ENCODE results near the gene TNFRSF8. TPM values are rescaled to one million over a fixed set of nuclear protein-coding genes. Genes with fewer than 3 reads are reported as not detected.

Gene TNFRSF8
- total and polyA plus RNA-seq, 9 donors, result 0.17 to 10.9 (median 0.45) TPM

GRCh38 chr1:12138196-12139168, 75.4 kb downstream of the TNFRSF8 start:
- intact Hi-C loops (cut with DNase I), result no loop called here
- Histone ChIP-seq H3K27me3 (no peaks in the 10 kb centered on the region), H3K27ac (no peak overlapping the region), H3K9me3 (no peaks in the 10 kb centered on the region), H3K36me3 (no peaks in the 10 kb centered on the region), H3K4me3 (no peak overlapping the region), H3K4me1 (ENCODE audit: insufficient read depth) (peaks cover 9% of the 10 kb centered on the region)
- 70 to 75% (median 75%) methylated on average over 31 of the region's 31 CpGs for WGBS, 3 donors
- no peak for DNase-seq
- TF ChIP-seq POLR2A (IDR thresholded peaks at IDR 0.05) (no peak), EP300 (IDR thresholded peaks at IDR 0.05) (no peak)
- TF ChIP-seq, protein P1, sequence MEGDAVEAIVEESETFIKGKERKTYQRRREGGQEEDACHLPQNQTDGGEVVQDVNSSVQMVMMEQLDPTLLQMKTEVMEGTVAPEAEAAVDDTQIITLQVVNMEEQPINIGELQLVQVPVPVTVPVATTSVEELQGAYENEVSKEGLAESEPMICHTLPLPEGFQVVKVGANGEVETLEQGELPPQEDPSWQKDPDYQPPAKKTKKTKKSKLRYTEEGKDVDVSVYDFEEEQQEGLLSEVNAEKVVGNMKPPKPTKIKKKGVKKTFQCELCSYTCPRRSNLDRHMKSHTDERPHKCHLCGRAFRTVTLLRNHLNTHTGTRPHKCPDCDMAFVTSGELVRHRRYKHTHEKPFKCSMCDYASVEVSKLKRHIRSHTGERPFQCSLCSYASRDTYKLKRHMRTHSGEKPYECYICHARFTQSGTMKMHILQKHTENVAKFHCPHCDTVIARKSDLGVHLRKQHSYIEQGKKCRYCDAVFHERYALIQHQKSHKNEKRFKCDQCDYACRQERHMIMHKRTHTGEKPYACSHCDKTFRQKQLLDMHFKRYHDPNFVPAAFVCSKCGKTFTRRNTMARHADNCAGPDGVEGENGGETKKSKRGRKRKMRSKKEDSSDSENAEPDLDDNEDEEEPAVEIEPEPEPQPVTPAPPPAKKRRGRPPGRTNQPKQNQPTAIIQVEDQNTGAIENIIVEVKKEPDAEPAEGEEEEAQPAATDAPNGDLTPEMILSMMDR (IDR thresholded peaks at IDR 0.05), result no peak

GRCh38 chr1:12140016-12140415, 76.9 kb downstream of the TNFRSF8 start:
- TF ChIP-seq, protein P1 (IDR thresholded peaks at IDR 0.05), result no peak
- TF ChIP-seq POLR2A (IDR thresholded peaks at IDR 0.05) (no peak), EP300 (IDR thresholded peaks at IDR 0.05) (no peak)
- no peaks in the 10 kb centered on the region for H3K9me3 ChIP-seq
- H3K4me1 ChIP-seq (ENCODE audit: insufficient read depth), result peaks cover 14% of the 10 kb centered on the region
- H3K27me3 ChIP-seq, result no peaks in the 10 kb centered on the region
- WGBS, 3 donors, result 90 to 96% (median 95%) methylated on average over 4 of the region's 4 CpGs
- no peak for DNase-seq
- H3K27ac ChIP-seq, result no peak overlapping the region
- intact Hi-C loops (cut with DNase I), result no loop called here
- no peaks in the 10 kb centered on the region for H3K36me3 ChIP-seq
- no peak overlapping the region for H3K4me3 ChIP-seq

DNA sequence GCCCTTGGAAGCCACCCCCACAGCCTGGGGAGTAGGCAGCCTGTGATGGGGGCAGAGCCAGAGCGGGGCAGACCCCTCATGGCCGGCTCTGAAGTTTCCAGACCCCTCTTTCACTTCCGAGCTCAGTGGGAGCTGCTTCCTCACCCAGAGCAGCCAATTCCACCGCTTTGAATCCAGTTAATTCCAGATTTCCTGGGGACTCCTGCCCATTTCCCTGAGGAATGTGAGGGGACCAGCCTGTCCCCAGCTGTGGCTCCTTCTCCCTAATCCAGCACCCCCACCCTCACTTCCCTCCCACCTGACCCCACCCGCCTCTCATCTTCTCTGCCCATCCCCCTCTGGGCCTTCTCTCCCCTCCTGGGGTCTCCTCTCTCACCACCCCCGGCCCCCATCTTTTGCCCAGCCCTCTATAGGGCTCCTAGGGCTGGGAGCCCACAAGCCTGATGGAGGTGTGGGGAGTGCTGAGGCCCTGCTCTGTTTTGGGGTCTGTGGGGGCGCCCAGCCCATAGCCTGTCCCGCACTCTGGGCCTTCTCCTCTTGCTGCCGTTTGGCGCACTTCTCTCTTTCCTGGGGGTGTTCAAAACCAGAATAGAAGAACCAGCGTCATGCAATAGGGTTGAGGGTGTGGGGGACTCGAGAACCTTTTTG, 77.5 kb downstream of the TNFRSF8 start:
- Histone ChIP-seq H3K27me3 (no peaks in the 10 kb centered on the region), H3K9me3 (no peaks in the 10 kb centered on the region), H3K4me3 (no peak overlapping the region), H3K36me3 (no peaks in the 10 kb centered on the region), H3K4me1 (ENCODE audit: insufficient read depth) (peaks cover 14% of the 10 kb centered on the region), H3K27ac (no peak overlapping the region)
- WGBS, 3 donors, result 85 to 93% (median 91%) methylated on average over 12 of the region's 12 CpGs
- intact Hi-C loops (cut with DNase I), result no loop called here
- DNase-seq, result no peak
- TF ChIP-seq POLR2A (IDR thresholded peaks at IDR 0.05) (no peak), EP300 (IDR thresholded peaks at IDR 0.05) (no peak)
- TF ChIP-seq, protein P1 (IDR thresholded peaks at IDR 0.05), result no peak

GRCh38 chr1:12141163-12141850, 78.2 kb downstream of the TNFRSF8 start:
- Histone ChIP-seq H3K4me1 (ENCODE audit: insufficient read depth) (peaks cover 14% of the 10 kb centered on the region), H3K9me3 (no peaks in the 10 kb centered on the region), H3K4me3 (no peak overlapping the region), H3K36me3 (no peaks in the 10 kb centered on the region), H3K27me3 (no peaks in the 10 kb centered on the region), H3K27ac (no peak overlapping the region)
- intact Hi-C loops (cut with DNase I), result no loop called here
- 78 to 85% (median 82%) methylated on average over 21 of the region's 21 CpGs for WGBS, 3 donors
- TF ChIP-seq, protein P1 (IDR thresholded peaks at IDR 0.05), result no peak
- no peak for DNase-seq
